ENCODE results near the gene MLLT3.
"Not testable (repeated sequence)": the region's sequence is repeated elsewhere in the genome, so short reads cannot be mapped to it uniquely, and the experiment has no call there.

The MLLT3 gene

DNA sequence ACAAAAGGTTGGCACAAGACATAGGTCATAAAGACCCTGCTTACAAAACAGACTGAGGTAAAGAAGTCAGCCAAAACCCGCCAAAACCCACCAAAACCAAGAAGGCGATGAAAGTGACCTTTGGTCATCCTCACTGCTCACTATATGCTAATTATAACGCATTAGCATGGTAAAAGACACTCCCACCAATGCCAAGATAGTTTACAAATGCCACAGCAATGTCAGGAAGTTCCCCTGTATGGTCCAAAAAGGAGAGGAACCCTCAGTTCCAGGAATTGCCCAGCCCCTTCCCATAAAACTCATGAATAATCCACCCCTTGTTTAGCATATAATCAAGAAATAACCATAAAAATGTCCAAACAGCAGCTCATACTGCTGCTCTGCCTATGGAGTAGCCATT, 27.7 kb downstream of the MLLT3 start:
- Histone ChIP-seq H3K36me3 (no peaks in the 10 kb centered on the region), H3K4me1 (no peaks in the 10 kb centered on the region), H3K4me3 (ENCODE audit: low read depth, low read length) (no peak overlapping the region), H3K9me3 (no peaks in the 10 kb centered on the region), H3K27me3 (no peaks in the 10 kb centered on the region)
- TF ChIP-seq, protein P1, sequence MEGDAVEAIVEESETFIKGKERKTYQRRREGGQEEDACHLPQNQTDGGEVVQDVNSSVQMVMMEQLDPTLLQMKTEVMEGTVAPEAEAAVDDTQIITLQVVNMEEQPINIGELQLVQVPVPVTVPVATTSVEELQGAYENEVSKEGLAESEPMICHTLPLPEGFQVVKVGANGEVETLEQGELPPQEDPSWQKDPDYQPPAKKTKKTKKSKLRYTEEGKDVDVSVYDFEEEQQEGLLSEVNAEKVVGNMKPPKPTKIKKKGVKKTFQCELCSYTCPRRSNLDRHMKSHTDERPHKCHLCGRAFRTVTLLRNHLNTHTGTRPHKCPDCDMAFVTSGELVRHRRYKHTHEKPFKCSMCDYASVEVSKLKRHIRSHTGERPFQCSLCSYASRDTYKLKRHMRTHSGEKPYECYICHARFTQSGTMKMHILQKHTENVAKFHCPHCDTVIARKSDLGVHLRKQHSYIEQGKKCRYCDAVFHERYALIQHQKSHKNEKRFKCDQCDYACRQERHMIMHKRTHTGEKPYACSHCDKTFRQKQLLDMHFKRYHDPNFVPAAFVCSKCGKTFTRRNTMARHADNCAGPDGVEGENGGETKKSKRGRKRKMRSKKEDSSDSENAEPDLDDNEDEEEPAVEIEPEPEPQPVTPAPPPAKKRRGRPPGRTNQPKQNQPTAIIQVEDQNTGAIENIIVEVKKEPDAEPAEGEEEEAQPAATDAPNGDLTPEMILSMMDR (IDR thresholded peaks at IDR 0.05; ENCODE audit: low read depth, low read length) = no peak
- DNase-seq = no peak

DNA sequence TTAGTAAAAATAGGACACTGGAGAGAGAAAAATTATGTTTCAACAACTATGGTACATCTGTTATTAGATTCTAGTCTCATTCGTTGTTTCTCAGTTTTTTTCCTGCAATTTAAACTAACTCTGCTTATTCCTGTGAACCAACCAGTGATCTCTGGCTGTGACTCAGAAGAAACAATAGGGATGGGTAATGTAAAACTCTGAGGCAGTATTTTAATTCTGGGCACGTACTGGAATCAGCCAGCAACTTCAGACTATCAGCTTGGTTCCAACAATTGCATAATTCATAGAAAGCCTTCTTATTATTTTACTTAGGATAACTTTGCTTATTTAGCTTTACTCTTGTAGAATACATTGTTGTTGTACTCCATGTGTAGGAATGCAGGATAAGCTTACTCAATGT, 28.8 kb downstream of the MLLT3 start:
- TF ChIP-seq, protein P1 (IDR thresholded peaks at IDR 0.05; ENCODE audit: low read depth, low read length) = no peak
- no peaks in the 10 kb centered on the region for H3K36me3 ChIP-seq
- no peaks in the 10 kb centered on the region for H3K27me3 ChIP-seq
- H3K4me3 ChIP-seq (ENCODE audit: low read depth, low read length) = no peak overlapping the region
- H3K9me3 ChIP-seq = no peaks in the 10 kb centered on the region
- no peaks in the 10 kb centered on the region for H3K4me1 ChIP-seq
- no peak for DNase-seq

DNA sequence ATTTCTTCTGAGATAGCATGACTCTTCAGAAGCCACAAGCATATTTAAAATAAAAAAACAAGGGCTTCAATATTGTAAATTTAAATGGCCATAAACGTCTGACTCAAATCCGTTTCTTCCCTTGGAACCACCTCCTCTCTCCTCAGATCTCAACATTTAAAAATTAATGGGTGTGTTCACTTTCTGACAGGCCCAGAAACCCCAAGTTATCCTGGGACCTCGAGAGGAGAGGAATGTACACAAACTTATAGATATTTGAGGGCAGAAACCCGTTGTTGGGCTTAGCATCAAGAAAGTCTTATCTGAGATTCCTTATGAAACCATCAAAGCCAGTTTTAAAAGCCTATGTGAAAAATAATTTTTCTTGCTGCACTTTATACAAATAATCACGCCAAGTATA, 29.2 kb downstream of the MLLT3 start:
- H3K4me1 ChIP-seq = no peaks in the 10 kb centered on the region
- TF ChIP-seq, protein P1 (IDR thresholded peaks at IDR 0.05; ENCODE audit: low read depth, low read length) = no peak
- no peaks in the 10 kb centered on the region for H3K36me3 ChIP-seq
- H3K9me3 ChIP-seq = no peaks in the 10 kb centered on the region
- H3K4me3 ChIP-seq (ENCODE audit: low read depth, low read length) = no peak overlapping the region
- DNase-seq = no peak
- H3K27me3 ChIP-seq = no peaks in the 10 kb centered on the region

DNA sequence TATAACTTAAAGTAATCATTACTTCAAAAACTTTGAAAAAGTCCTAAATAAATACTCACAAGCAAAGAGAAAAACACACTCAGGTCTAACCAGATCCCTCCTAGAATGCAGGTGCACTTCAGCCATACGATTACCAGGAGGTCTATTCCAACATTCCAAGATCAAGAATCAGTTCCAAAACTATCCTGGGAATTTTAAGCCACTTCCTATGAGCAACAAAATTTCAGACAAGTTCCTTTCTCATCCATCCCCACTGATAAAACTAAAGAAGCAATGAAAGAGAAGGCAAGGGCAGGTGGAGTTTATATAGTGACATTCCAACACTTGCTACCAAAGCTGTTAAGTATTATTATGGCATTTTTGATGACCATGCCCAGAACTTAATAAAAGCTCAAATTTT, 29.6 kb downstream of the MLLT3 start:
- Histone ChIP-seq H3K4me1 (no peaks in the 10 kb centered on the region), H3K9me3 (no peaks in the 10 kb centered on the region), H3K4me3 (ENCODE audit: low read depth, low read length) (no peak overlapping the region), H3K36me3 (no peaks in the 10 kb centered on the region), H3K27me3 (no peaks in the 10 kb centered on the region)
- DNase-seq = no peak
- TF ChIP-seq, protein P1 (IDR thresholded peaks at IDR 0.05; ENCODE audit: low read depth, low read length) = no peak

DNA sequence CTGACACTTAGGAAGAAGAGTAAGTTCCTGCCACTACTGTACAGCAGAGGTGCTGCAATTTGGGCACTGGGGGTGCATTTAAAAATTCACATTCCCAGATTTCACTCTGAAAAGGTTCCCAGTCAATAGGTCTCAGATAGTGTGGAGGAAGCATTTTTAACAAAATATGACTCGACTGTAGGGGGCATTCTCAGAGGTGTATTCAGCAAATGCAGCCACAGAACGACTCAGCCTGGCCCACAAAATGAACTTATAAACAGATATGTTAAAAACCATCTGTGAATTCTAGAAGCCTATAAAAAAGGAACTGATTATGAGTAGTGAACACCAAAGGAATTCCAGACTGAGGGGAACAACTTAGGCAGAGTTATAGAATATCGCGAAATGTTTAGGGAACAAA, 31.1 kb downstream of the MLLT3 start:
- Histone ChIP-seq H3K36me3 (no peaks in the 10 kb centered on the region), H3K27me3 (no peaks in the 10 kb centered on the region), H3K9me3 (no peaks in the 10 kb centered on the region), H3K4me3 (ENCODE audit: low read depth, low read length) (no peak overlapping the region), H3K4me1 (no peaks in the 10 kb centered on the region)
- no peak for DNase-seq
- TF ChIP-seq, protein P1 (IDR thresholded peaks at IDR 0.05; ENCODE audit: low read depth, low read length) = no peak

DNA sequence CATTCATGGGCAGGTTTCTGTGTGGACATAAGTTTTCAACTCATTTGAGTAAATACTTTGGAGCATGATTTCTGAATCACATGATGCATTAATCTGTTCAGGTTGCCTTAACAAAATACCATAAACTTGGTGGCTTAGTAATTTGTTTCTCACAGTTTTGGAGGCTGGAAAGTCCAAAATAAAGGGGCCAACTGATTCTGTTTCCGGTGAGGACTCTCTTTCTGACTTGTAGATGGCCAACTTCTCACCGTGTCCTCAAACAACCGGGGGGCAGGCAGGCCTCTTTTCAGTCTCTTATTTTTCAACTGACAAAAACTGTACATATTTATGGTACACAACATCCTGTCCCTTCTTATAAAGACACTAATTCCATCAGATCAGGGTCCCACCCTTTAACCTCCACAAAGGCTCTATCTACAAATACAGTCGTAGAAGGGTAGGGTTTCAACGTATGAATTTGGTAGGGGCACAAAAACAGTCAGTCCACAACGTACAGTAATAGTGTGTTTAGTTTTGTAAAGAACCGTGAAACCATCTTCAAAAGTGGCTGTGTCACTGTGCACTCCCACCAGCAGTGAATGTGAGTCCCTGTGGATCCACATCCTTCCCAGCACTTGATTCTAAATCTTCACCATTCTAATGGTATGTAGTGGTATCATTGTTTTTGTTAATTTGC, 37.2 kb downstream of the MLLT3 start:
- Histone ChIP-seq H3K9me3 (no peaks in the 10 kb centered on the region), H3K36me3 (no peaks in the 10 kb centered on the region), H3K4me3 (ENCODE audit: low read depth, low read length) (no peak overlapping the region), H3K27me3 (no peaks in the 10 kb centered on the region), H3K4me1 (no peaks in the 10 kb centered on the region)
- TF ChIP-seq, protein P1 (IDR thresholded peaks at IDR 0.05; ENCODE audit: low read depth, low read length) = no peak
- DNase-seq = no peak

DNA sequence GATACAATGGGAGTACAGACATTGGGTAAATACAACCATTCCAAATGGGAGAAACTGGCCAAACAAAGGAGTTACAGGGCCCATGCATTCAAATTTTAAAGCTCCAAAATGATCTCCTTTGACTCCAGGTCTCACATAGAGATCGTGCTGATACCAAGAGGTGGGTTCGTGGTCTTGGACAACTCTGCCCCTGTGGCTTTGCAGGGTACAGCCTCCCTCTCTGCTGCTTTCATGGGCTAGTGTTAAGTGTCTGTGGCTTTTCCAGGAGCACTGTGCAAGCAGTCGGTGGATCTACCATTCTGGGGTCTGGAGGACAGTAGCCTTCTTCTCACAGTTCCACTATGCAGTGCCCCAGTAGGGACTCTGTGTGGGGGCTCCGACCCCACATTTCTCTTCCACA, 39.2 kb downstream of the MLLT3 start:
- H3K4me3 ChIP-seq (ENCODE audit: low read depth, low read length); H3K27me3 ChIP-seq; H3K9me3 ChIP-seq; DNase-seq; H3K4me1 ChIP-seq; H3K36me3 ChIP-seq: not testable (repeated sequence)

Data from BE2C (cell line).